SIG-M5 treated with dmso at 0.1 percent for 504 hours (cell line): ENCODE results near the gene E2F8.

Experiments used
- DNase-seq: peaks from one replicate; lab custom pipeline; 2025; ENCODE audit not compliant: unreplicated experiment; lab: John Stamatoyannopoulos, UW

The E2F8 gene

GRCh38 chr11:19187833-19188258 is 52.9 kb downstream of the E2F8 start:
- no peak for DNase-seq

- DNase-seq = no peak
Observed at GRCh38 chr11:19187114-19187832, 53.5 kb downstream of the E2F8 start.

GRCh38 chr11:19185516-19186052 is 55.2 kb downstream of the E2F8 start:
- no peak for DNase-seq

GRCh38 chr11:19185036-19185435 is 55.7 kb downstream of the E2F8 start:
- DNase-seq = no peak

- no peak for DNase-seq
Observed at GRCh38 chr11:19183646-19184045, 57.1 kb downstream of the E2F8 start.

GRCh38 chr11:19181531-19182261 is 59.0 kb downstream of the E2F8 start:
- no peak for DNase-seq

- DNase-seq = no peak
Observed at GRCh38 chr11:19176629-19177186, 64.0 kb downstream of the E2F8 start.
